ENCODE results near the gene LCE3A. TPM values are rescaled to one million over a fixed set of nuclear protein-coding genes. Genes with fewer than 3 reads are reported as not detected.

The LCE3A gene
- total and polyA plus RNA-seq, 2 experiments from 2014 or later, result not detected

- no peaks in the 10 kb centered on the region for H3K9me2 ChIP-seq (ENCODE audit: insufficient read depth)
- H3K4me1 ChIP-seq (ENCODE audit: insufficient read depth), result peaks cover 5% of the 10 kb centered on the region; the same call in 1 of the 2 replicates
- H3K4me3 ChIP-seq, result no peak overlapping the region
- H4K20me1 ChIP-seq (ENCODE audit: insufficient read depth), result no peaks in the 10 kb centered on the region
- H2AFZ ChIP-seq, result no peak overlapping the region
- no peak overlapping the region for H3K9ac ChIP-seq
- no peaks in the 10 kb centered on the region for H3K36me3 ChIP-seq (ENCODE audit: low read depth)
- H3K4me2 ChIP-seq (ENCODE audit: unreplicated experiment), result no peak overlapping the region
- no peaks in the 10 kb centered on the region for H3F3A ChIP-seq (ENCODE audit: insufficient read depth)
- no peaks in the 10 kb centered on the region for H3K9me3 ChIP-seq (ENCODE audit: low read depth)
- H3K79me2 ChIP-seq (ENCODE audit: insufficient read depth), result no peaks in the 10 kb centered on the region
- in situ Hi-C loops (cut with MboI), result no loop called here
- no peak for DNase-seq
- no peaks in the 10 kb centered on the region; the same call in 1 of the 2 replicates for H3K27me3 ChIP-seq (replicated peaks; ENCODE audit: insufficient read depth)
- no peak overlapping the region for H3K27ac ChIP-seq
- 20 to 33% methylated on average over 1 of the region's 1 CpG for WGBS, 2 experiments (ENCODE audit: low coverage in 1 of 2, low lambda C conversion rate in 2 of 2, missing lambda C conversion rate in 2 of 2)
- TF ChIP-seq EZH2 (IDR thresholded peaks at IDR 0.05; ENCODE audit: insufficient read depth, poor library complexity, severe bottlenecking), result no peak
- TF ChIP-seq EZH2phosphoT487 (IDR thresholded peaks at IDR 0.05; ENCODE audit: insufficient read depth, low read depth), result no peak
Observed at GRCh38 chr1:152626744-152627143, 3.8 kb upstream of the LCE3A start.

GRCh38 chr1:152623203-152623844 lies 421 bp upstream of the LCE3A start:
- no peaks in the 10 kb centered on the region for H4K20me1 ChIP-seq (ENCODE audit: insufficient read depth)
- H3K79me2 ChIP-seq (ENCODE audit: insufficient read depth), result no peaks in the 10 kb centered on the region
- H3K27ac ChIP-seq, result no peak overlapping the region
- H2AFZ ChIP-seq, result no peak overlapping the region; the same call in 1 of the 2 replicates
- H3K9me3 ChIP-seq (ENCODE audit: low read depth), result no peaks in the 10 kb centered on the region
- TF ChIP-seq EZH2 (IDR thresholded peaks at IDR 0.05; ENCODE audit: insufficient read depth, poor library complexity, severe bottlenecking) (no peak), EZH2phosphoT487 (IDR thresholded peaks at IDR 0.05; ENCODE audit: insufficient read depth, low read depth) (no peak)
- DNase-seq, result peak; percentile 23
- H3K4me1 ChIP-seq (ENCODE audit: insufficient read depth), result peaks cover 5% of the 10 kb centered on the region; the same call in 1 of the 2 replicates
- WGBS, 2 experiments (ENCODE audit: low coverage in 1 of 2, low lambda C conversion rate in 2 of 2, missing lambda C conversion rate in 2 of 2), result 8 to 10% methylated on average over 27 to 29 of the region's 29 CpGs
- no peaks in the 10 kb centered on the region; the same call in 1 of the 2 replicates for H3K27me3 ChIP-seq (replicated peaks; ENCODE audit: insufficient read depth)
- no peaks in the 10 kb centered on the region for H3K9me2 ChIP-seq (ENCODE audit: insufficient read depth)
- no peak overlapping the region for H3K4me2 ChIP-seq (ENCODE audit: unreplicated experiment)
- no peaks in the 10 kb centered on the region for H3F3A ChIP-seq (ENCODE audit: insufficient read depth)
- H3K4me3 ChIP-seq, result no peak overlapping the region
- H3K9ac ChIP-seq, result no peak overlapping the region
- no peaks in the 10 kb centered on the region for H3K36me3 ChIP-seq (ENCODE audit: low read depth)
- in situ Hi-C loops (cut with MboI), result no loop called here

DNA sequence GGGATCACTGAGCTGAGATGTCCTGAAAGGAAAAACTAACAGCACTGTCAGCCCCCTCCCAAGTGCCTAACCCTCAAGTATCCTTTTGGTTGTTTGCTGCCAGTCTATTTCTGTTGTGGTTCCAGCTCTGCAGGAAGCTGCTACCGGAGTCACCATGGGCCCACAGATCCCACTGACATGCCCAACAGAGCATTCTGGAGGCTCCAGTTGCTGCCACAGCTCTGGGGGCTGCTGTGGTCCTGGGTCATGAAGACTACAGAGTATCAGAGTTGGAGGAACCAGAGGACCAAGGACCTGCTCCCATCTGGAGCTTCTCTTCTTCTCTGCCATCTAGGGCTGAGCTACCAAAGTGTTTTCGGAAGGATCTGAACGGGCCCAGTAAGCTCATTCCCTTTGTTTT lies 910 bp downstream of the LCE3A start:
- Histone ChIP-seq H3K9me2 (ENCODE audit: insufficient read depth) (no peaks in the 10 kb centered on the region), H3K4me3 (no peak overlapping the region), H3K27me3 (replicated peaks; ENCODE audit: insufficient read depth) (no peaks in the 10 kb centered on the region; the same call in 1 of the 2 replicates), H3F3A (ENCODE audit: insufficient read depth) (no peaks in the 10 kb centered on the region), H3K79me2 (ENCODE audit: insufficient read depth) (no peaks in the 10 kb centered on the region), H3K4me1 (ENCODE audit: insufficient read depth) (peaks cover 5% of the 10 kb centered on the region; the same call in 1 of the 2 replicates), H3K9ac (no peak overlapping the region), H4K20me1 (ENCODE audit: insufficient read depth) (no peaks in the 10 kb centered on the region), H3K27ac (no peak overlapping the region), H3K4me2 (ENCODE audit: unreplicated experiment) (no peak overlapping the region), H2AFZ (no peak overlapping the region), H3K36me3 (ENCODE audit: low read depth) (no peaks in the 10 kb centered on the region), H3K9me3 (ENCODE audit: low read depth) (no peaks in the 10 kb centered on the region)
- TF ChIP-seq EZH2 (IDR thresholded peaks at IDR 0.05; ENCODE audit: insufficient read depth, poor library complexity, severe bottlenecking), result no peak
- no peak for TF ChIP-seq EZH2phosphoT487 (IDR thresholded peaks at IDR 0.05; ENCODE audit: insufficient read depth, low read depth)
- WGBS, 2 experiments (ENCODE audit: low coverage in 1 of 2, low lambda C conversion rate in 2 of 2, missing lambda C conversion rate in 2 of 2), result 7 to 18% methylated on average over 3 of the region's 3 CpGs
- in situ Hi-C loops (cut with MboI), result no loop called here
- DNase-seq, result no peak

- Histone ChIP-seq H3F3A (ENCODE audit: insufficient read depth) (no peaks in the 10 kb centered on the region), H3K27ac (no peak within 1 kb of the TSS), H3K4me1 (ENCODE audit: insufficient read depth) (no peaks in the 10 kb centered on the region), H3K79me2 (ENCODE audit: insufficient read depth) (no peaks in the 10 kb centered on the region), H2AFZ (no peak within 1 kb of the TSS), H3K4me2 (ENCODE audit: unreplicated experiment) (no peak within 1 kb of the TSS), H3K36me3 (ENCODE audit: low read depth) (no peaks in the 10 kb centered on the region), H3K9me2 (ENCODE audit: insufficient read depth) (no peaks in the 10 kb centered on the region), H3K9me3 (ENCODE audit: low read depth) (no peaks in the 10 kb centered on the region), H4K20me1 (ENCODE audit: insufficient read depth) (no peaks in the 10 kb centered on the region), H3K27me3 (replicated peaks; ENCODE audit: insufficient read depth) (no peaks in the 10 kb centered on the region), H3K9ac (no peak within 1 kb of the TSS), H3K4me3 (no peak within 1 kb of the TSS)
- TF ChIP-seq EZH2phosphoT487 (IDR thresholded peaks at IDR 0.05; ENCODE audit: insufficient read depth, low read depth), result no peak
- TF ChIP-seq EZH2 (IDR thresholded peaks at IDR 0.05; ENCODE audit: insufficient read depth, poor library complexity, severe bottlenecking), result no peak
- no peak for DNase-seq
- in situ Hi-C loops (cut with MboI), result no loop called here
- WGBS, 2 experiments (ENCODE audit: low coverage in 1 of 2, low lambda C conversion rate in 2 of 2, missing lambda C conversion rate in 2 of 2), result no CpG with 5 or more reads among the region's 1 CpG
Observed at GRCh38 chr1:152613511-152613910, 9.4 kb downstream of the LCE3A start, which contains the start of gene LCE3B. Gene LCE3B (plus strand): TSS chr1:152613811. CDS start chr1:152613811, 0 bp downstream.
